HG02884 (cell line): Measurements from ENCODE around the gene MARK1.

Source experiments
- ATAC-seq: cut with Tn5 transposase; IDR thresholded peaks from one replicate; pipeline ENCODE4 v1.9.1; 2021; ENCODE audit warnings: mild to moderate bottlenecking, moderate library complexity; ENCODE audit not compliant: unreplicated experiment

The MARK1 gene

GRCh38 chr1:220527908-220528678, at the start of gene MARK1:
Gene MARK1, plus strand, starts transcription at chr1:220528136. Its CDS starts 687 bp downstream, at chr1:220528823.
- ATAC-seq, result peak; percentile 55

GRCh38 chr1:220483700-220484099, 44.2 kb upstream of the MARK1 start:
- ATAC-seq, result no peak

GRCh38 chr1:220484135-220484534, 43.8 kb upstream of the MARK1 start:
- no peak for ATAC-seq

GRCh38 chr1:220485131-220485530, 42.8 kb upstream of the MARK1 start:
- no peak for ATAC-seq

GRCh38 chr1:220485791-220486190, 42.1 kb upstream of the MARK1 start:
- no peak for ATAC-seq

- no peak for ATAC-seq
These were observed 40.6 kb upstream of the MARK1 start for GRCh38 chr1:220487297-220487820.

- no peak for ATAC-seq
These were observed 36.0 kb upstream of the MARK1 start for GRCh38 chr1:220491891-220492290.

- ATAC-seq, result no peak
These were observed 30.6 kb upstream of the MARK1 start for GRCh38 chr1:220497220-220497947.

GRCh38 chr1:220498188-220498587, 29.7 kb upstream of the MARK1 start:
- ATAC-seq, result no peak

- no peak for ATAC-seq
These were observed 27.6 kb upstream of the MARK1 start for GRCh38 chr1:220500372-220500771.

- no peak for ATAC-seq
These were observed 23.6 kb upstream of the MARK1 start for GRCh38 chr1:220504329-220504728.

- ATAC-seq, result no peak
These were observed 20.9 kb upstream of the MARK1 start for GRCh38 chr1:220507085-220507484.

GRCh38 chr1:220511179-220511578, 16.8 kb upstream of the MARK1 start:
- ATAC-seq, result no peak

GRCh38 chr1:220511785-220512184, 16.2 kb upstream of the MARK1 start:
- no peak for ATAC-seq

GRCh38 chr1:220513834-220514233, 14.1 kb upstream of the MARK1 start:
- no peak for ATAC-seq

- no peak for ATAC-seq
These were observed 13.7 kb upstream of the MARK1 start for GRCh38 chr1:220514256-220514655.

GRCh38 chr1:220516014-220516721, 11.8 kb upstream of the MARK1 start:
- ATAC-seq, result no peak

- no peak for ATAC-seq
These were observed 11.3 kb upstream of the MARK1 start for GRCh38 chr1:220516722-220517042.

- ATAC-seq, result no peak
These were observed 6.2 kb upstream of the MARK1 start for GRCh38 chr1:220521778-220522177.

- no peak for ATAC-seq
These were observed 1.6 kb upstream of the MARK1 start for GRCh38 chr1:220526294-220526693.

- no peak for ATAC-seq
These were observed 543 bp upstream of the MARK1 start for GRCh38 chr1:220527279-220527907.
